B cell (primary cell): Measurements from ENCODE around the gene ITPK1. TPM values are rescaled to one million over a fixed set of nuclear protein-coding genes. Genes with fewer than 3 reads are reported as not detected.

Experiments used
- ATAC-seq: fragments of 200-7000 bp; cut with Tn5 transposase; one replicate; pipeline ENCODE4 v1.10.0; 2021; ENCODE audit warnings: low read depth, mild to moderate bottlenecking, moderate number of reproducible peaks, moderate library complexity
- CTCF ChIA-PET: fragments of 350-600 bp; sonication (Branson Sonifier 250); formaldehyde crosslinking; loops from one replicate; lab custom pipeline; 2021; ENCODE audit warnings: antibody characterized with exemption, inconsistent platforms; lab: Charles Lee
- POLR2A ChIA-PET: fragments of 350-600 bp; sonication (Branson Sonifier 250); formaldehyde crosslinking; loops from one replicate; lab custom pipeline; 2021; ENCODE audit warnings: antibody characterized with exemption; lab: Charles Lee
- DNase-seq: peaks from one replicate; pipeline ENCODE4 v3.0.0; 2013
- H2AFZ ChIP-seq: 2 replicates; pipeline ENCODE4 v1.6.1; 2012; ENCODE audit warnings: mild to moderate bottlenecking, low read depth, low read length; ENCODE audit not compliant: insufficient read depth, poor library complexity, severe bottlenecking
- H3K27ac ChIP-seq, 2 donors: 1 replicate in 1 of 2; 2 replicates in 1 of 2; pipeline ENCODE4 v1.5.1; 2012 to 2013; ENCODE audit warnings: low read length in 2 of 2, mild to moderate bottlenecking in 2 of 2, moderate library complexity in 1 of 2
- H3K27me3 ChIP-seq, 4 experiments: fragments of 200-600 bp in 1 of 4; sonication (generic) in 1 of 4; replicated peaks in 1 of 4; 1 replicate in 2 of 4; 2 replicates in 2 of 4; pipeline versions ENCODE4 v1.6.1 to v1.7.0; 2013 to 2016; ENCODE audit warnings: low read length in 3 of 4, mild to moderate bottlenecking in 2 of 4, mixed read lengths in 1 of 4, moderate library complexity in 1 of 4; ENCODE audit not compliant: insufficient read depth in 4 of 4, control insufficient read depth in 3 of 4; ENCODE audit errors: control extremely low read depth in 1 of 4
- H3K36me3 ChIP-seq, 2 experiments: replicated peaks in 1 of 2; 1 replicate in 1 of 2; 2 replicates in 1 of 2; pipeline versions ENCODE4 v1.6.1 to v1.7.1; 2013; ENCODE audit warnings: low read length in 1 of 2; ENCODE audit not compliant: insufficient read depth in 2 of 2, control insufficient read depth in 1 of 2; ENCODE audit errors: control extremely low read depth in 1 of 2, extremely low read depth in 1 of 2
- H3K4me1 ChIP-seq, 2 donors: fragments of 200-600 bp in 1 of 2; sonication (generic) in 1 of 2; 1 replicate in 1 of 2; 2 replicates in 1 of 2; pipeline versions ENCODE4 v1.5.1 to v1.6.1; 2013 to 2017; ENCODE audit warnings: low read length in 2 of 2; ENCODE audit not compliant: control insufficient read depth in 2 of 2, insufficient read depth in 2 of 2
- H3K4me2 ChIP-seq: replicated peaks from 2 replicates; pipeline ENCODE3; 2012; ENCODE audit warnings: mild to moderate bottlenecking, low read depth, low read length; ENCODE audit not compliant: poor library complexity, severe bottlenecking
- H3K4me3 ChIP-seq, 5 experiments: fragments of 200-600 bp in 1 of 5; sonication (generic) in 1 of 5; 1 replicate in 3 of 5; 2 replicates in 2 of 5; pipeline versions ENCODE4 v1.5.1 to v1.7.0; 2011 to 2016; ENCODE audit warnings: low read length in 4 of 5, mild to moderate bottlenecking in 4 of 5, low read depth in 2 of 5, control low read depth in 1 of 5, moderate library complexity in 1 of 5; ENCODE audit not compliant: insufficient read depth in 1 of 5; ENCODE audit errors: control extremely low read depth in 1 of 5, extremely low read depth in 1 of 5
- H3K79me2 ChIP-seq: fragments of 200-600 bp; sonication (generic); one replicate; pipeline ENCODE4 v1.6.0; 2016; ENCODE audit warnings: low read length; ENCODE audit not compliant: control insufficient read depth, insufficient read depth
- H3K9ac ChIP-seq: fragments of 200-600 bp; sonication (generic); 2 replicates; pipeline ENCODE4 v1.6.1; 2017; ENCODE audit warnings: mild to moderate bottlenecking, low read length, moderate library complexity
- H3K9me3 ChIP-seq, 3 donors: one replicate each; pipeline versions ENCODE4 v1.6.1 to v1.7.1; 2013; ENCODE audit warnings: low read length in 2 of 3; ENCODE audit not compliant: control insufficient read depth in 2 of 3, insufficient read depth in 1 of 3; ENCODE audit errors: control extremely low read depth in 1 of 3
- H4K20me1 ChIP-seq: 2 replicates; pipeline ENCODE4 v1.6.0; 2012; ENCODE audit warnings: mild to moderate bottlenecking, low read length; ENCODE audit not compliant: insufficient read depth, control insufficient read depth, poor library complexity, severe bottlenecking
- H3K27ac Mint-ChIP-seq: one replicate; pipeline ENCODE4 v1.8.0; 2021; ENCODE audit warnings: mixed read lengths
- H3K27me3 Mint-ChIP-seq: one replicate; pipeline ENCODE4 v1.8.0; 2021; ENCODE audit warnings: mixed read lengths
- H3K4me1 Mint-ChIP-seq: one replicate; pipeline ENCODE4 v1.8.0; 2021; ENCODE audit warnings: mixed read lengths
- H3K4me3 Mint-ChIP-seq: one replicate; pipeline ENCODE4 v1.8.0; 2021; ENCODE audit warnings: mixed read lengths
- H3K9me3 Mint-ChIP-seq: one replicate; pipeline ENCODE4 v1.8.0; 2022; ENCODE audit warnings: mixed read lengths; ENCODE audit not compliant: insufficient read depth
- CTCF ChIP-seq: fragments of 200-600 bp; IDR thresholded peaks from one replicate; pipeline ENCODE4 v1.8.0; 2022; ENCODE audit warnings: antibody characterized with exemption, mild to moderate bottlenecking
- EZH2 ChIP-seq: IDR thresholded peaks from 2 replicates; pipeline ENCODE4 v1.6.1; 2012; ENCODE audit warnings: borderline replicate concordance, low read depth, mild to moderate bottlenecking, moderate library complexity, low read length; ENCODE audit not compliant: insufficient read depth, poor library complexity, severe bottlenecking
- WGBS: methylation state at CpG from one replicate; pipeline ENCODE4 v1.1.5; 2013; ENCODE audit warnings: missing lambda C conversion rate; ENCODE audit not compliant: insufficient coverage; 5-methylcytosine and 5-hydroxymethylcytosine counted together
- intact Hi-C: fragments of 100-400 bp; cut with micrococcal nuclease; formaldehyde crosslinking; loops from one replicate; pipeline ENCODE4 v1.10.0; 2022
- polyA plus RNA-seq: library from polyadenylated mRNA; depleted of rRNA; stranded (reverse); fragments of >200 nt; gene quantifications from 2 replicates; pipeline ENCODE4 v1.2.3, GENCODE V29; 2012
- total RNA-seq, 2 donors: library from RNA; stranded (reverse); fragments of 120-200 nt in 1 of 2; gene quantifications; 1 replicate in 1 of 2; 2 replicates in 1 of 2; pipeline versions ENCODE4 v1.2.3 to v1.2.4, GENCODE V29; 2013 to 2022

ITPK1 gene
- total and polyA plus RNA-seq, 2 donors (not counting 1 experiment from before 2014, with no cell fraction given), result 46.0 to 46.9 TPM

DNA sequence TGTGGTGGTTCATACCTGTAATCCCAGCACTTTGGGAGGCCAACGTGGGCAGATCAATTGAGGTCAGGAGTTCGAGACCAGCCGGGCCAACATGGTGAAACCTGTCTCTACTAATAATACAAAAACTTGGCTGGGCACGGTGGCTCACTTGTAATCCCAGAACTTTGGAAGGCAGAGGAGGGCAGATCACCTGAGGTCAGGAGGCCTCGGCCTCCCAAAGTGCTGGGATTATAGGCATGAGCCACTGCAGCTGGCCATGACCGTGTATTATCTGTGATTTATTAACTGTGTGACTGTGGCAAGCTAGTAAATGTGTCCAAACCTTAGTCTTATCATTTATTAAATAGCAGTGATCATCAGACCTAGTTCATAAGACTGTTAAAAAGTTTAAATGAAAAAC, 7.1 kb upstream of the ITPK1 start:
- Histone ChIP-seq H2AFZ (no peak overlapping the region), H3K4me3 (no peak overlapping the region), H3K4me1 (no peaks in the 10 kb centered on the region), H3K4me2 (no peak overlapping the region), H4K20me1 (no peaks in the 10 kb centered on the region), H3K9me3 (no peaks in the 10 kb centered on the region), H3K79me2 (no peaks in the 10 kb centered on the region), H3K27ac (no peak overlapping the region), H3K27me3 (no peaks in the 10 kb centered on the region), H3K36me3 (no peaks in the 10 kb centered on the region), H3K9ac (no peak overlapping the region)
- H3K27me3 Mint-ChIP-seq, result no peaks in the 10 kb centered on the region
- H3K9me3 Mint-ChIP-seq, result no peaks in the 10 kb centered on the region
- ChIA-PET POLR2A (no interaction called here), CTCF (interaction anchor here (3.2 kb wide), 1 partner anchor 9 kb away, joined by 12 read pairs; no protein-coding TSS in a partner anchor)
- WGBS, result 89% methylated on average over 5 of the region's 6 CpGs
- peaks cover 2% of the 10 kb centered on the region for H3K4me1 Mint-ChIP-seq
- no peak overlapping the region for H3K27ac Mint-ChIP-seq
- H3K4me3 Mint-ChIP-seq, result no peak overlapping the region
- intact Hi-C loops, result no loop called here
- ATAC-seq (no peak), DNase-seq (no peak)
- TF ChIP-seq EZH2 (no peak), CTCF (no peak)

- intact Hi-C loops, result no loop called here
- H3K27me3 ChIP-seq, result no peaks in the 10 kb centered on the region
- ChIA-PET POLR2A (no interaction called here), CTCF (interaction anchor here (1.0 to 3.3 kb wide), 3 partner anchors 8 to 58 kb away, joined by 4 to 17 read pairs (median 5); no protein-coding TSS in a partner anchor)
- no peaks in the 10 kb centered on the region for H4K20me1 ChIP-seq
- no peak overlapping the region for H3K27ac Mint-ChIP-seq
- H3K27ac ChIP-seq, result no peak overlapping the region
- no peaks in the 10 kb centered on the region for H3K27me3 Mint-ChIP-seq
- peaks cover 7% of the 10 kb centered on the region for H3K4me1 Mint-ChIP-seq
- DNase-seq (no peak), ATAC-seq (no peak)
- no peaks in the 10 kb centered on the region for H3K9me3 Mint-ChIP-seq
- no peak overlapping the region for H2AFZ ChIP-seq
- H3K9ac ChIP-seq, result no peak overlapping the region
- TF ChIP-seq EZH2, result no peak
- TF ChIP-seq CTCF, result no peak
- H3K36me3 ChIP-seq, result no peaks in the 10 kb centered on the region
- no peaks in the 10 kb centered on the region for H3K79me2 ChIP-seq
- WGBS, result 87% methylated on average over 4 of the region's 5 CpGs
- no peak overlapping the region for H3K4me2 ChIP-seq
- no peak overlapping the region for H3K4me3 Mint-ChIP-seq
- H3K9me3 ChIP-seq, result no peaks in the 10 kb centered on the region
- peaks cover 5 to 6% of the 10 kb centered on the region in 2 donors for H3K4me1 ChIP-seq
- no peak overlapping the region for H3K4me3 ChIP-seq
Observed at GRCh38 chr14:93121030-93121834, 5.5 kb upstream of the ITPK1 start.
